Panc1 (cell line): ENCODE results near the gene SVIL. TPM values are rescaled to one million over a fixed set of nuclear protein-coding genes. Genes with fewer than 3 reads are reported as not detected.

Source experiments
- ATAC-seq: fragments of 200-7000 bp; cut with Tn5 transposase; 2 replicates; pipeline ENCODE4 v1.9.1; 2020; ENCODE audit warnings: mild to moderate bottlenecking, moderate library complexity
- BruUV-seq: library from RNA; stranded (reverse); fragments of 400-500 nt; replicated peaks from 2 replicates; lab custom pipeline; 2021; lab: Mats Ljungman, UMichigan
- CTCF ChIA-PET: fragments of 300-600 bp; sonication (Branson Sonifier 250); formaldehyde crosslinking; loops from one replicate; lab custom pipeline; 2022; ENCODE audit warnings: antibody characterized with exemption; lab: Charles Lee
- POLR2A ChIA-PET: fragments of 300-600 bp; sonication (Branson Sonifier 250); formaldehyde crosslinking; loops from one replicate; lab custom pipeline; 2022; ENCODE audit warnings: antibody characterized with exemption; lab: Charles Lee
- DNase-seq: peaks from one replicate; pipeline ENCODE4 v3.0.0-alpha.2; 2010; ENCODE audit warnings: low read depth, low spot score
- H3K27ac ChIP-seq: 2 replicates; pipeline ENCODE4 v1.5.1; 2011; ENCODE audit warnings: mild to moderate bottlenecking, low read length, inconsistent platforms
- H3K27me3 ChIP-seq: fragments of 200-500 bp; sonication (Bioruptor generic); 2 replicates; pipeline ENCODE4 v1.6.0; 2014; ENCODE audit warnings: low read length, inconsistent platforms; ENCODE audit not compliant: control insufficient read depth, insufficient read depth
- H3K36me3 ChIP-seq: fragments of 200-500 bp; sonication (Bioruptor generic); 2 replicates; pipeline ENCODE4 v1.5.1; 2014; ENCODE audit warnings: inconsistent platforms, mild to moderate bottlenecking, low read length, moderate library complexity; ENCODE audit not compliant: control insufficient read depth, insufficient read depth
- H3K4me1 ChIP-seq: 2 replicates; pipeline ENCODE4 v1.5.1; 2011; ENCODE audit warnings: inconsistent platforms, mild to moderate bottlenecking, low read length, moderate library complexity; ENCODE audit not compliant: control insufficient read depth, insufficient read depth
- H3K4me3 ChIP-seq, 2 experiments: 2 replicates each; pipeline ENCODE4 v1.5.1; 2011 to 2012; ENCODE audit warnings: low read depth in 2 of 2, low read length in 2 of 2, mild to moderate bottlenecking in 2 of 2, inconsistent platforms in 1 of 2, moderate library complexity in 1 of 2
- H3K9me3 ChIP-seq: fragments of 200-500 bp; sonication (Bioruptor generic); 2 replicates; pipeline ENCODE4 v1.5.1; 2014; ENCODE audit warnings: low read depth, mild to moderate bottlenecking, inconsistent platforms, low read length, moderate library complexity; ENCODE audit not compliant: control insufficient read depth, insufficient read depth
- POLR2AphosphoS5 ChIP-seq: IDR thresholded peaks from 2 replicates; pipeline ENCODE4 v1.6.1; 2012; ENCODE audit warnings: mild to moderate bottlenecking, low read depth, low read length, moderate library complexity
- SIN3A ChIP-seq: IDR thresholded peaks from 2 replicates; pipeline ENCODE4 v1.6.1; 2012; ENCODE audit warnings: low read depth, mild to moderate bottlenecking, low read length, moderate library complexity, borderline replicate concordance; ENCODE audit not compliant: insufficient read depth
- TCF7L2 ChIP-seq: IDR thresholded peaks from 2 replicates; pipeline ENCODE4 v1.6.1; 2011; ENCODE audit warnings: mild to moderate bottlenecking, low read depth, low read length, inconsistent platforms
- in situ Hi-C: cut with HindIII; loops from 2 replicates; pipeline ENCODE4 v1.10.0; 2016; ENCODE audit warnings: low sequenced_read_pairs, low pct_unique_long_range_greater_than_20kb
- intact Hi-C: fragments of 100-400 bp; cut with micrococcal nuclease; formaldehyde crosslinking; loops from one replicate; pipeline ENCODE4 v1.10.0; 2022; ENCODE audit not compliant: unreplicated experiment
- total RNA-seq: library from RNA; stranded (reverse); gene quantifications from one replicate; pipeline ENCODE4 v1.2.1, GENCODE V29; 2021; ENCODE audit not compliant: unreplicated experiment
- TF ChIP-seq, protein P1 (sequence below): fragments of 450-650 bp; IDR thresholded peaks from 2 replicates; pipeline ENCODE4 v1.5.1; 2017; ENCODE audit warnings: mild to moderate bottlenecking
- TF ChIP-seq, protein P2 (sequence below), 2 experiments: IDR thresholded peaks; 2 replicates each; pipeline ENCODE4 v1.6.1; 2011 to 2012; ENCODE audit warnings: low read depth in 2 of 2, control low read depth in 1 of 2, low read length in 1 of 2, mild to moderate bottlenecking in 1 of 2, moderate library complexity in 1 of 2; ENCODE audit not compliant: insufficient read depth in 1 of 2

The SVIL gene
- total RNA-seq, 1 experiment from 2014 or later: 72.8 TPM

DNA sequence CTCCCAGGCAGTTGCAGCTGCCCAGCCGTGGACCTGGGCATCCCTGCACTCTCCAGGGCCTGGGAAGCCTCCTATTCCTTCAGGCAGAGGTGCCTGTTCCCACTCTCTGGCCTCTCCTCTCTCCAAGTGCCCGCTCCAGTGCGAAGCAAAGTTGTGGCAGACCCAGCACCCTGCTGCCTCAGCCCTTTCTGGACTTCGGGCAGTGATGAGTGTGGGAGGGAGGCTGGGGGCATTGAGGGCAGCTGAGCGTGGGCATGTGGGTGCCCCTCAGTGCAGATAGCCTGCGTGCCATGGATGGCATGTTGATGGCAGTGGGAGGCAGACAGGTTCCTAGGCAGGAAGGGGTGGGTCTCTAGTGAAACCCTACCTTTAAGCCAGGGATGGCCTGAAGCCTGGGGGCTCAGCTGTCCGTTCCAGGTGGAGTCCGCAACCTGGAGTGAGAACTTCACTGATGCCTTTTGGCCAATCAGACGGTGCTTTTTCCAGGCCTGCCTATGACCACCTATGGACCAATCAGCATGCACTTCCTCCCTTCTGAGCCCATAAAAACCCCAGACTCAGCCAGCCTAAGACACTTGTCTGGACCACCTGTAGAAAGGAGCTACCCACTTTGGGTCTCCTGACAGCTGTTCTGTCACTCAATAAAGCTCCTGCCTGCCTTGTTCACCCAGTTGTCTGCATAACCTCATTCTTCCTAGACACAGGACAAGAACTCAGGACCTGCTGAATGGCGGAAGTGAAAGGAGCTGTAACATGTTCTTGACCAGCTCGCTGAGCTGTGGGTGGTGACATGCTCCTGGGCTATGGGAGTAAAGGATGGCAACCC is 26.1 kb downstream of the SVIL start:
- Histone ChIP-seq H3K4me3 (no peak overlapping the region), H3K9me3 (no peaks in the 10 kb centered on the region), H3K36me3 (no peaks in the 10 kb centered on the region), H3K27me3 (no peaks in the 10 kb centered on the region), H3K4me1 (peaks cover 14% of the 10 kb centered on the region; the same call in 1 of the 2 replicates), H3K27ac (no peak overlapping the region)
- ChIA-PET CTCF (no interaction called here), POLR2A (interaction anchor here (0.6 kb wide), 1 partner anchor 651 kb away, joined by 3 read pairs; no protein-coding TSS in a partner anchor)
- in situ Hi-C loops: no loop called here
- ATAC-seq (peak; percentile 48; the same call in 1 of the 2 replicates), DNase-seq (no peak)
- BruUV-seq: no TSS peak
- TF ChIP-seq TCF7L2 (no peak), SIN3A (no peak), POLR2AphosphoS5 (no peak)
- TF ChIP-seq, protein P1, sequence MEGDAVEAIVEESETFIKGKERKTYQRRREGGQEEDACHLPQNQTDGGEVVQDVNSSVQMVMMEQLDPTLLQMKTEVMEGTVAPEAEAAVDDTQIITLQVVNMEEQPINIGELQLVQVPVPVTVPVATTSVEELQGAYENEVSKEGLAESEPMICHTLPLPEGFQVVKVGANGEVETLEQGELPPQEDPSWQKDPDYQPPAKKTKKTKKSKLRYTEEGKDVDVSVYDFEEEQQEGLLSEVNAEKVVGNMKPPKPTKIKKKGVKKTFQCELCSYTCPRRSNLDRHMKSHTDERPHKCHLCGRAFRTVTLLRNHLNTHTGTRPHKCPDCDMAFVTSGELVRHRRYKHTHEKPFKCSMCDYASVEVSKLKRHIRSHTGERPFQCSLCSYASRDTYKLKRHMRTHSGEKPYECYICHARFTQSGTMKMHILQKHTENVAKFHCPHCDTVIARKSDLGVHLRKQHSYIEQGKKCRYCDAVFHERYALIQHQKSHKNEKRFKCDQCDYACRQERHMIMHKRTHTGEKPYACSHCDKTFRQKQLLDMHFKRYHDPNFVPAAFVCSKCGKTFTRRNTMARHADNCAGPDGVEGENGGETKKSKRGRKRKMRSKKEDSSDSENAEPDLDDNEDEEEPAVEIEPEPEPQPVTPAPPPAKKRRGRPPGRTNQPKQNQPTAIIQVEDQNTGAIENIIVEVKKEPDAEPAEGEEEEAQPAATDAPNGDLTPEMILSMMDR: no peak
- TF ChIP-seq, protein P2, sequence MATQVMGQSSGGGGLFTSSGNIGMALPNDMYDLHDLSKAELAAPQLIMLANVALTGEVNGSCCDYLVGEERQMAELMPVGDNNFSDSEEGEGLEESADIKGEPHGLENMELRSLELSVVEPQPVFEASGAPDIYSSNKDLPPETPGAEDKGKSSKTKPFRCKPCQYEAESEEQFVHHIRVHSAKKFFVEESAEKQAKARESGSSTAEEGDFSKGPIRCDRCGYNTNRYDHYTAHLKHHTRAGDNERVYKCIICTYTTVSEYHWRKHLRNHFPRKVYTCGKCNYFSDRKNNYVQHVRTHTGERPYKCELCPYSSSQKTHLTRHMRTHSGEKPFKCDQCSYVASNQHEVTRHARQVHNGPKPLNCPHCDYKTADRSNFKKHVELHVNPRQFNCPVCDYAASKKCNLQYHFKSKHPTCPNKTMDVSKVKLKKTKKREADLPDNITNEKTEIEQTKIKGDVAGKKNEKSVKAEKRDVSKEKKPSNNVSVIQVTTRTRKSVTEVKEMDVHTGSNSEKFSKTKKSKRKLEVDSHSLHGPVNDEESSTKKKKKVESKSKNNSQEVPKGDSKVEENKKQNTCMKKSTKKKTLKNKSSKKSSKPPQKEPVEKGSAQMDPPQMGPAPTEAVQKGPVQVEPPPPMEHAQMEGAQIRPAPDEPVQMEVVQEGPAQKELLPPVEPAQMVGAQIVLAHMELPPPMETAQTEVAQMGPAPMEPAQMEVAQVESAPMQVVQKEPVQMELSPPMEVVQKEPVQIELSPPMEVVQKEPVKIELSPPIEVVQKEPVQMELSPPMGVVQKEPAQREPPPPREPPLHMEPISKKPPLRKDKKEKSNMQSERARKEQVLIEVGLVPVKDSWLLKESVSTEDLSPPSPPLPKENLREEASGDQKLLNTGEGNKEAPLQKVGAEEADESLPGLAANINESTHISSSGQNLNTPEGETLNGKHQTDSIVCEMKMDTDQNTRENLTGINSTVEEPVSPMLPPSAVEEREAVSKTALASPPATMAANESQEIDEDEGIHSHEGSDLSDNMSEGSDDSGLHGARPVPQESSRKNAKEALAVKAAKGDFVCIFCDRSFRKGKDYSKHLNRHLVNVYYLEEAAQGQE (IDR thresholded peaks at IDR 0.05; ENCODE audit: insufficient read depth in 1 of 2, low read depth in 2 of 2, low read length in 1 of 2): no peak
- intact Hi-C loops: no loop called here

DNA sequence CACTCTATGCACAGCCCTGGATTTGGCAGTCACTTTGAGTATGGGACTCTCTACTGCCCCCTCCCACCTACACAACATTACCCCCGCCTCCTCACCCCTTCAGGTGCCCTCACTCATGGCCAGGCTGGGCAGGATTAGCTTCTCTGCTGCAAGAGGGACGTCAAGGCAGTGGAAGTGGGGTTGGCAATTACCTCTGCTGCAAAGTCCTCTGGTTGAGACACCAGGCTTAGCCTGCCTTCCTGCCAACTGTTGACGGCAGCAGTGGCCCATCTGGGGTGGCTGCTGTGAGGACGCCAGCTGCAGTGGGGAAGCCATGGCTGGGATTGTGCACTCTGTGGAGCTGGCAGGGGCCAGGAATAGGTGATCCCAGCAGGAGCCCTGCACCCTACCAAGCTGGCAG is 26.7 kb downstream of the SVIL start:
- no peaks in the 10 kb centered on the region for H3K27me3 ChIP-seq
- ATAC-seq (peak; percentile 33), DNase-seq (no peak)
- BruUV-seq: no TSS peak
- TF ChIP-seq, protein P2 (IDR thresholded peaks at IDR 0.05; ENCODE audit: insufficient read depth in 1 of 2, low read depth in 2 of 2, low read length in 1 of 2): no peak
- TF ChIP-seq SIN3A (no peak), POLR2AphosphoS5 (no peak), TCF7L2 (no peak)
- TF ChIP-seq, protein P1: no peak
- intact Hi-C loops: no loop called here
- in situ Hi-C loops: no loop called here
- no peak overlapping the region for H3K4me3 ChIP-seq
- no peak overlapping the region for H3K27ac ChIP-seq
- no peaks in the 10 kb centered on the region for H3K36me3 ChIP-seq
- CTCF ChIA-PET: interaction anchor here (0.5 to 0.6 kb wide), 2 partner anchors 99 to 805 kb away, joined by 8 to 12 read pairs; no protein-coding TSS in a partner anchor
- H3K9me3 ChIP-seq: no peaks in the 10 kb centered on the region
- POLR2A ChIA-PET: interaction anchor here (0.6 kb wide), 1 partner anchor 64 kb away, joined by 3 read pairs; no protein-coding TSS in a partner anchor
- peaks cover 14% of the 10 kb centered on the region; the same call in 1 of the 2 replicates for H3K4me1 ChIP-seq
